Gastroesophageal sphincter (tissue), 3 donors: ENCODE results near the gene MAZ.

Source experiments
- EP300 ChIP-seq: sonication (generic); formaldehyde crosslinking; IDR thresholded peaks from one replicate; pipeline ENCODE4 v1.6.1; 2017; ENCODE audit warnings: antibody characterized with exemption, mild to moderate bottlenecking
- TF ChIP-seq, protein P1 (sequence below), 4 experiments: fragments of 200-600 bp in 2 of 4; fragments of 450-650 bp in 2 of 4; sonication (generic) in 1 of 4; IDR thresholded peaks; one replicate each; pipeline ENCODE4 v1.5.1; 2017 to 2019; ENCODE audit warnings: antibody characterized with exemption in 4 of 4, mild to moderate bottlenecking in 2 of 4, moderate library complexity in 2 of 4

DNA sequence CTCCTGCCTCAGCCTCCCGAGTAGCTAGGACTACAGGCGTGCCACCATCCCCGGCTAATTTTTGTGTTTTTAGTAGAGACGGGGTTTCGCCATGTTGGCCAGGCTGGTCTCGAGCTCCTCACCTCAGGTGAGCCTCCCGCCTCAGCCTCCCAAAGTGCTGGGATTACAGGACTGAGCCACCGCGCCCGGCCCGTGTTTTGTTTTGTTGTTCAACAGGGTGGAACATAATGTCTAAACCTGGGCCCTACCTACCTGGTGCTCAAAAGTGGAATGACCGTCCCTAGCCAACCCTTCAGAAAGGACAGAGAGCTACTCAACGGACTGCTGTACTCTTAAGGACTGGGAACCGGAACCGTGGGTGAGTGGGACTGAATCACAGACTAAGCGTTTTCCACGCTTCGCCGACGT lies 16.6 kb upstream of the MAZ start:
- TF ChIP-seq, protein P1, sequence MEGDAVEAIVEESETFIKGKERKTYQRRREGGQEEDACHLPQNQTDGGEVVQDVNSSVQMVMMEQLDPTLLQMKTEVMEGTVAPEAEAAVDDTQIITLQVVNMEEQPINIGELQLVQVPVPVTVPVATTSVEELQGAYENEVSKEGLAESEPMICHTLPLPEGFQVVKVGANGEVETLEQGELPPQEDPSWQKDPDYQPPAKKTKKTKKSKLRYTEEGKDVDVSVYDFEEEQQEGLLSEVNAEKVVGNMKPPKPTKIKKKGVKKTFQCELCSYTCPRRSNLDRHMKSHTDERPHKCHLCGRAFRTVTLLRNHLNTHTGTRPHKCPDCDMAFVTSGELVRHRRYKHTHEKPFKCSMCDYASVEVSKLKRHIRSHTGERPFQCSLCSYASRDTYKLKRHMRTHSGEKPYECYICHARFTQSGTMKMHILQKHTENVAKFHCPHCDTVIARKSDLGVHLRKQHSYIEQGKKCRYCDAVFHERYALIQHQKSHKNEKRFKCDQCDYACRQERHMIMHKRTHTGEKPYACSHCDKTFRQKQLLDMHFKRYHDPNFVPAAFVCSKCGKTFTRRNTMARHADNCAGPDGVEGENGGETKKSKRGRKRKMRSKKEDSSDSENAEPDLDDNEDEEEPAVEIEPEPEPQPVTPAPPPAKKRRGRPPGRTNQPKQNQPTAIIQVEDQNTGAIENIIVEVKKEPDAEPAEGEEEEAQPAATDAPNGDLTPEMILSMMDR (IDR thresholded peaks at IDR 0.05) = no peak
- no peak for TF ChIP-seq EP300
